Upper lobe of left lung (tissue), 4 donors: Measurements from ENCODE around the gene GTF2IRD1.

Experiments
- POLR2AphosphoS5 ChIP-seq, 2 donors: sonication (generic); formaldehyde crosslinking; IDR thresholded peaks; one replicate each; pipeline ENCODE4 v1.5.1; 2017; ENCODE audit warnings: antibody characterized with exemption in 2 of 2
- TF ChIP-seq, protein P1 (sequence below), 6 experiments: fragments of 450-650 bp in 4 of 6; fragments of 200-600 bp in 2 of 6; sonication (generic) in 2 of 6; IDR thresholded peaks; one replicate each; pipeline ENCODE4 v1.5.1; 2016 to 2019; ENCODE audit warnings: antibody characterized with exemption in 6 of 6

- TF ChIP-seq, protein P1, sequence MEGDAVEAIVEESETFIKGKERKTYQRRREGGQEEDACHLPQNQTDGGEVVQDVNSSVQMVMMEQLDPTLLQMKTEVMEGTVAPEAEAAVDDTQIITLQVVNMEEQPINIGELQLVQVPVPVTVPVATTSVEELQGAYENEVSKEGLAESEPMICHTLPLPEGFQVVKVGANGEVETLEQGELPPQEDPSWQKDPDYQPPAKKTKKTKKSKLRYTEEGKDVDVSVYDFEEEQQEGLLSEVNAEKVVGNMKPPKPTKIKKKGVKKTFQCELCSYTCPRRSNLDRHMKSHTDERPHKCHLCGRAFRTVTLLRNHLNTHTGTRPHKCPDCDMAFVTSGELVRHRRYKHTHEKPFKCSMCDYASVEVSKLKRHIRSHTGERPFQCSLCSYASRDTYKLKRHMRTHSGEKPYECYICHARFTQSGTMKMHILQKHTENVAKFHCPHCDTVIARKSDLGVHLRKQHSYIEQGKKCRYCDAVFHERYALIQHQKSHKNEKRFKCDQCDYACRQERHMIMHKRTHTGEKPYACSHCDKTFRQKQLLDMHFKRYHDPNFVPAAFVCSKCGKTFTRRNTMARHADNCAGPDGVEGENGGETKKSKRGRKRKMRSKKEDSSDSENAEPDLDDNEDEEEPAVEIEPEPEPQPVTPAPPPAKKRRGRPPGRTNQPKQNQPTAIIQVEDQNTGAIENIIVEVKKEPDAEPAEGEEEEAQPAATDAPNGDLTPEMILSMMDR (IDR thresholded peaks at IDR 0.05) = no peak
- no peak for TF ChIP-seq POLR2AphosphoS5 (IDR thresholded peaks at IDR 0.05)
Observed at GRCh38 chr7:74498996-74499834, 45.5 kb downstream of the GTF2IRD1 start.
